ENCODE data around the gene L3MBTL4.
A peak's percentile ranks its signal among the peaks of the same experiment; 100 is the strongest.

Gene L3MBTL4

DNA sequence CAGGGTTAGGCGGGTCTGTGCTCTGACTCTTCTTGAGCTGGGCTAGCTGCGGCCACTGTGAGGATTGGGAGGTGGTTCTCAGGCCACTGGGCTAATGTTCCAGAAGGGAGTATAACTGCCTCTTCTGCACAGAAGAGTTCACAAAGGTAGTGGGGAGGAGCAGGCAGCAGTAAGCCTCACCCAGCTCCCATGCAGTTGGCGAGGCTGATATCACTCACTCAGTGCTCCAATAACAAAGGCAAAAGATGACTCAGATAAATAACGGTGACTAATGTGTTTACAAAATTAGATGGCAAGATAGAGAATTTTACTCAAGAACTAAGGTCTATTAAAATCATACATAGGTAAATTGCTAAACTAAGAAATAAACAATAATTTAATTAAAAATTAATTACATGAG is 345.2 kb downstream of the L3MBTL4 start:
- DNase-seq (ENCODE audit: extremely low read depth, low read depth), result no peak
- H3K4me3 ChIP-seq (replicated peaks; ENCODE audit: low read depth, low read length), result no peak overlapping the region
- TF ChIP-seq CTCF (IDR thresholded peaks at IDR 0.05; ENCODE audit: low read depth, low read length, missing control alignments), result no peak

GRCh38 chr18:6069103-6069502 is 345.6 kb downstream of the L3MBTL4 start:
- no peak overlapping the region for H3K4me3 ChIP-seq (replicated peaks; ENCODE audit: low read depth, low read length)
- no peak for DNase-seq (ENCODE audit: extremely low read depth, low read depth)
- TF ChIP-seq CTCF (IDR thresholded peaks at IDR 0.05; ENCODE audit: low read depth, low read length, missing control alignments), result no peak

DNA sequence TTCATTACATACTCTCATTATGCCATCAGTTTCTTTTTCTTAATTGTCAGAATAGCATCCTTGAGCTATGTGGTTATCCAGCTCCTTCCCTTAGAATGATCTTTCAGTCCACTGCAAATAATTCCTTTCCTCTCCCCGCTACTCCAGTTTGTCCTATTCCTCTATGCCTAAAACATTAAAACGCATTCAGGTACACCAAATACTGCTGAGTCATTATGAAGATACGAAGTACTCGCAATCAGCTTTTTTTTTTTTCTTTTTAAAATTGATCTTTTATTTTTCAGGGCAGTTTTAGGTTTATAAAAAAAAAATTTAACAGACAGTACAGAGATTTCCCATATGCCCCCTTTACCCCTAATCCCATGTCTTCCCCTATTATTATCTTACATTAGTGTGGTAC is 354.6 kb downstream of the L3MBTL4 start:
- no peak for DNase-seq (ENCODE audit: extremely low read depth, low read depth)
- no peak for TF ChIP-seq CTCF (IDR thresholded peaks at IDR 0.05; ENCODE audit: low read depth, low read length, missing control alignments)

DNA sequence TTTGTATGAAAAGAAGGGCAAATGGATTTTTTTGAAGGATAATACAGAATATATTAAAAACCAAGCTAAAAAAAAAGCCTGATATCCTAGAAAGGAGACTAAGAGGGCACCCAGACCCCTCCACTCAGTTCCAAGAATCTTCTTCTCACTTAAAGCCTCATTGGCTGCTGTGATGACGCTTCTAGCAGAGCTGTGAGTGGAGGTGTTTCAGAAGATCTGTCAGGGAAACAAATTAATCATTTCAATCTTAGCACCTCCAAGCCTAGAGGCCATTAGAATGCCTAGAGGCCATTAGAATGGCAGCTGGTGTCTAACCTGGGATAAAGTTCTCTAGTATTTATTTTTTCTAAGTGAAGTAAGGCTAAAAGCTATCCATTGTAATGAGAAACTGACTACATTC is 355.2 kb downstream of the L3MBTL4 start:
- no peak overlapping the region for H3K4me3 ChIP-seq (replicated peaks; ENCODE audit: low read depth, low read length)
- no peak for TF ChIP-seq CTCF (IDR thresholded peaks at IDR 0.05; ENCODE audit: low read depth, low read length, missing control alignments)
- DNase-seq (ENCODE audit: extremely low read depth, low read depth), result no peak

More for the DNA sequence above, 354.6 kb downstream of the L3MBTL4 start:
- H3K4me3 ChIP-seq (replicated peaks; ENCODE audit: low read depth, low read length), result no peak overlapping the region

DNA sequence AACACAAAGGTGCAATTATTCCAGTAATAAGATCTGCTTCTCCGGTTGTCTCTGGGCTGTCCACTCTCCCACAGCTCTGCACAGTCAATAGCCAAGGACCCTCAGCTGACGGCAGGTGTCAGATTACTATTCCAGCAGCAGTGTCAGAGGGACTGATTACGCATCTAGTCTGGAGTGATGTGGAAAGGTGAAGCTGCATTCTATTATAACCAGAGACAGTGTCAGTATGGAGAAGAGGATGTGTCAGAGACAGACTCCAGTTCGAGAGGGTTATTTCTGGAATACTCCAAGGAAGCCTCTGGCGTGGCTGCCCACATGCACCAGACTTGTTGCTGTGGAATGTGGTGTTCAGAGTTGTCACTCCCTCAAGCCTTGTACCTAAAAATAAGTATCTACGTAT is 355.8 kb downstream of the L3MBTL4 start:
- no peak for TF ChIP-seq CTCF (IDR thresholded peaks at IDR 0.05; ENCODE audit: low read depth, low read length, missing control alignments)
- no peak for DNase-seq (ENCODE audit: extremely low read depth, low read depth)
- no peak overlapping the region for H3K4me3 ChIP-seq (replicated peaks; ENCODE audit: low read depth, low read length)

- TF ChIP-seq CTCF (IDR thresholded peaks at IDR 0.05; ENCODE audit: low read depth, low read length, missing control alignments), result no peak
- no peak for DNase-seq (ENCODE audit: extremely low read depth, low read depth)
- no peak overlapping the region for H3K4me3 ChIP-seq (replicated peaks; ENCODE audit: low read depth, low read length)
Observed at GRCh38 chr18:6057604-6058003, 357.1 kb downstream of the L3MBTL4 start.

- H3K4me3 ChIP-seq (replicated peaks; ENCODE audit: low read depth, low read length), result no peak overlapping the region
- TF ChIP-seq CTCF (IDR thresholded peaks at IDR 0.05; ENCODE audit: low read depth, low read length, missing control alignments), result no peak
- DNase-seq (ENCODE audit: extremely low read depth, low read depth), result peak; percentile 26
Observed at GRCh38 chr18:6056171-6056910, 358.4 kb downstream of the L3MBTL4 start.
